GM19351 (cell line): ENCODE results near the gene SH3TC1.

Source experiments
- ATAC-seq: cut with Tn5 transposase; IDR thresholded peaks from one replicate; pipeline ENCODE4 v1.9.1; 2021; ENCODE audit warnings: mild to moderate bottlenecking, moderate library complexity; ENCODE audit not compliant: unreplicated experiment

Gene SH3TC1

GRCh38 chr4:8179771-8180170, 19.3 kb upstream of the SH3TC1 start:
- no peak for ATAC-seq

GRCh38 chr4:8180310-8181093, 18.6 kb upstream of the SH3TC1 start:
- ATAC-seq = no peak

GRCh38 chr4:8181119-8181518, 18.0 kb upstream of the SH3TC1 start:
- no peak for ATAC-seq

GRCh38 chr4:8181844-8182243, 17.2 kb upstream of the SH3TC1 start:
- ATAC-seq = no peak

- ATAC-seq = no peak
Observed at GRCh38 chr4:8182294-8182693, 16.8 kb upstream of the SH3TC1 start.

GRCh38 chr4:8182858-8183725, 16.0 kb upstream of the SH3TC1 start:
- ATAC-seq = no peak

- ATAC-seq = no peak
Observed at GRCh38 chr4:8184061-8184460, 15.0 kb upstream of the SH3TC1 start.

GRCh38 chr4:8185295-8185694, 13.8 kb upstream of the SH3TC1 start:
- no peak for ATAC-seq

- no peak for ATAC-seq
Observed at GRCh38 chr4:8185930-8186329, 13.2 kb upstream of the SH3TC1 start.

GRCh38 chr4:8188085-8188484, 11.0 kb upstream of the SH3TC1 start:
- no peak for ATAC-seq

GRCh38 chr4:8188743-8189550, 10.1 kb upstream of the SH3TC1 start:
- ATAC-seq = no peak

GRCh38 chr4:8189551-8190466, 9.3 kb upstream of the SH3TC1 start:
- no peak for ATAC-seq

- peak; percentile 41 for ATAC-seq
Observed at GRCh38 chr4:8191136-8191747, 7.8 kb upstream of the SH3TC1 start.

- ATAC-seq = peak; percentile 86
Observed at GRCh38 chr4:8192748-8193738, 6.0 kb upstream of the SH3TC1 start.

GRCh38 chr4:8194306-8195242, 4.5 kb upstream of the SH3TC1 start:
- ATAC-seq = no peak

- no peak for ATAC-seq
Observed at GRCh38 chr4:8195431-8195830, 3.7 kb upstream of the SH3TC1 start.

GRCh38 chr4:8195841-8196458, 3.1 kb upstream of the SH3TC1 start:
- ATAC-seq = no peak
